Measurements from ENCODE around the gene POLA1.
A peak's percentile ranks its signal among the peaks of the same experiment; 100 is the strongest.
"Not testable (repeated sequence)": the region's sequence is repeated elsewhere in the genome, so short reads cannot be mapped to it uniquely, and the experiment has no call there.

Gene POLA1, protein sequence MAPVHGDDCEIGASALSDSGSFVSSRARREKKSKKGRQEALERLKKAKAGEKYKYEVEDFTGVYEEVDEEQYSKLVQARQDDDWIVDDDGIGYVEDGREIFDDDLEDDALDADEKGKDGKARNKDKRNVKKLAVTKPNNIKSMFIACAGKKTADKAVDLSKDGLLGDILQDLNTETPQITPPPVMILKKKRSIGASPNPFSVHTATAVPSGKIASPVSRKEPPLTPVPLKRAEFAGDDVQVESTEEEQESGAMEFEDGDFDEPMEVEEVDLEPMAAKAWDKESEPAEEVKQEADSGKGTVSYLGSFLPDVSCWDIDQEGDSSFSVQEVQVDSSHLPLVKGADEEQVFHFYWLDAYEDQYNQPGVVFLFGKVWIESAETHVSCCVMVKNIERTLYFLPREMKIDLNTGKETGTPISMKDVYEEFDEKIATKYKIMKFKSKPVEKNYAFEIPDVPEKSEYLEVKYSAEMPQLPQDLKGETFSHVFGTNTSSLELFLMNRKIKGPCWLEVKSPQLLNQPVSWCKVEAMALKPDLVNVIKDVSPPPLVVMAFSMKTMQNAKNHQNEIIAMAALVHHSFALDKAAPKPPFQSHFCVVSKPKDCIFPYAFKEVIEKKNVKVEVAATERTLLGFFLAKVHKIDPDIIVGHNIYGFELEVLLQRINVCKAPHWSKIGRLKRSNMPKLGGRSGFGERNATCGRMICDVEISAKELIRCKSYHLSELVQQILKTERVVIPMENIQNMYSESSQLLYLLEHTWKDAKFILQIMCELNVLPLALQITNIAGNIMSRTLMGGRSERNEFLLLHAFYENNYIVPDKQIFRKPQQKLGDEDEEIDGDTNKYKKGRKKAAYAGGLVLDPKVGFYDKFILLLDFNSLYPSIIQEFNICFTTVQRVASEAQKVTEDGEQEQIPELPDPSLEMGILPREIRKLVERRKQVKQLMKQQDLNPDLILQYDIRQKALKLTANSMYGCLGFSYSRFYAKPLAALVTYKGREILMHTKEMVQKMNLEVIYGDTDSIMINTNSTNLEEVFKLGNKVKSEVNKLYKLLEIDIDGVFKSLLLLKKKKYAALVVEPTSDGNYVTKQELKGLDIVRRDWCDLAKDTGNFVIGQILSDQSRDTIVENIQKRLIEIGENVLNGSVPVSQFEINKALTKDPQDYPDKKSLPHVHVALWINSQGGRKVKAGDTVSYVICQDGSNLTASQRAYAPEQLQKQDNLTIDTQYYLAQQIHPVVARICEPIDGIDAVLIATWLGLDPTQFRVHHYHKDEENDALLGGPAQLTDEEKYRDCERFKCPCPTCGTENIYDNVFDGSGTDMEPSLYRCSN (N-terminal part only)

DNA sequence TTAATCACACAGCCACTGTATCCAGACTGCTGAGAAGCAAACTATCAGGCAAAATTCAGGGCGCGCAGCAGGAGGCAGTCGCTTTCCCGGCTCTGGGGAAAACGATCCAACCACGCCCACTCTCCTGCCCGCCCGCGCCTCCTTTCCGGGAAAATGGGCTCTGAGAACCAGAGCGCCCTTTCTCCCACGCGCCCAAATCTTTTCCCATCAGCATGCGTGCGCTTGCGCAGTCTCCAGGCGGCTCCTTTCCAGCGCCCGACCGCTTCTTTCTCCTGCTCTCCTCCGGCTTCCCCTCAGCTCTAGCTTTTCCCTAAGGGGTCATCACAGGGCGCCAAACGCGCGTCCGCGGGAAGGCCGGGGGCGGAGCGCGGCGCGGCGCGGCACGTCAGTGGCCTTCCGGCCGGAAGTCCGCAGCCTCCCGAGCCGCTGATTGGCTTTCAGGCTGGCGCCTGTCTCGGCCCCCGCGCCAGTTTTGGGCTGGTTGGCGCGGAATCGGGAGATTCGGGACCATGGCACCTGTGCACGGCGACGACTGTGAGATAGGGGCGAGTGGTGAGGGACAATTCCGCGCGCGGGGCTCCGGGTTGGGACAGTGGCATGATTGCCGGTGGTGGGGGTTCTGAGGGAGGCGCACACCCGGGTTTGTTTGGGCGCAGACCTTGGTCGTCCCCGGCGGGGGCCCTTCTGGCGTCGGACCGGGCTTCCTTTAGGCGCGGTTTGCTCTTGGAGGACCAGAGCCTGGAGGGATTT lies at the start of gene POLA1:
Gene POLA1 (plus strand): TSS at position 466 of the 750 bp plus-strand sequence. CDS start 44 bp downstream, at position 510.
- DNase-seq = peak; percentile 91

DNA sequence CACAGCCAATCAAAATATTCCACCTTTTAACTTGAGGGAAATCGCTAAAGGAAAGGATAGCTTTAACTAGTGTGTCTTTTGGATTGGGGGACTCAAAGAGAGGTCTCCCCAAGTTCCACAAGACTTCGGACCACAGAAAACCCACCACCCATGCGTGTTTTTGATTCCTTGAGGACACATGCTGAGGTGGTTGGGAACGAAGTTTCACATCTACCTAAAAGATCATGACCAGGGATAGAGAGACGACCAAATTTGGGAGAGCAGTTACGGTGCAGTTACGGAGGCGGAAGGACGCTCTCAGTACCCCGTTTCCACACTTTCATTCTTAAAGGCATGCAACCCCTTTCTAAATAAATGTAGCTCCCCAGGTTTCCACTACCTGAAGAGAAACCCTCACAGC lies 47.7 kb upstream of the POLA1 start:
- no peak for DNase-seq

DNA sequence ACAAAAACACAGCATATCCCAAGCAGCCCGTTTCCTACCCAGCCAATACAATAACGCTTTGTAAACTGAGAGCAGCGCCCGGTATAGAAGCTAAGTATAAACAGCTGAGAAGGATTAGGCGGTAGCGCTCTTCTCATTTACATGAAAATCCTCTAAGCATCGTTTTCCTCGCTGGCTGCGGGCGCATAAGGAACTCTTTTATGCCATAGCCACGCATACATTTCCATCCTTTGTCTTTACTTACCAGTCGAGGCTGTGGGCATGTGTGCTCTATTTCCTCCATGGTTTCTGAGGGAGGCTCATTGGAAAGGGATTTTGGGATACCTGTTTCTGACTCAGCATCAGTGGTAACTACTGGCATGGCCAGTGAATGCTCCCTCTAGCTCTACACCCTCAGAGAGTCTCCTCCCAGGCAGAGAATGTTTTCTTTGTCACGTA lies 47.0 kb upstream of the POLA1 start:
- no peak for DNase-seq

DNA sequence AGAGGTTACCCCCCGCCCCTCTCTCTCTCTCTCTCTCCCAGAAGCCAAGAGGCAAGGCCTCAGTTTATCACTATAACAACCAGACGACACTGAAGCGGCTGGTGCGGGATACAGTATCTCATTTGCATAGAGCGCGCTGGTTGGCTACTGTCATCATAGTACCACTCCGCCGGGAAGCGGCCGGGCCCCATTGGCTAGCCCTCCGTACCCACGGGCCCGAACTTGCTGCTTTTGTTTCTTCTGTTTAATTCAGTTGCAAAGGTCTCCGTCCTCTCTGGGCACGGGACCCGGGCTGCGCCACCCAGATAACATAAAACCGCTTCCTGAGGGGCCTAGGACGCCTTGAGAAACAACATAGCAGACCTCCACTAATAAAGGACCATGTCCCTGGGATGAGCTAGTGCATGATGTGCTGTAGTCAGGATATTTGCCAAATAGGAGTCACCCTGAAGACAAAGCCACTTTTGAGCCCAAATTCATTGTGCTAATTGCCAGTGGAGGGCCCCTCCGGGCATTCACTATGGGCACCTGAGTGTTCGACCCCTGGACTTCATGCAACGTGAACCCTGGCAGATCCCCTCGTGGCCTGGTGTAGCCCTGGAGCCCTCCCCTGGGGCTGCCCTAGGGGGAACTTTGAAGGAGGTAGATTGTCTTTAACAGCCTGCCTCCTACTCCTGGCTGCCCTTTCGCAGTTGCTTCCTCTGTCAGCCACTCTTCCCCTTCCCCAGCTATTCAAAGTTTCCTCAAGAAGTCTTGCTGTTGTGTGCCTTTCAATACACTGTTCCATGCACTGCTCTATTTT lies 46.3 kb upstream of the POLA1 start, which contains the start of gene PCYT1B:
Gene PCYT1B (minus strand): TSS at position 91 of the 802 bp plus-strand sequence. CDS start 242 bp downstream, outside the sequence.
- peak; percentile 74 for DNase-seq

DNA sequence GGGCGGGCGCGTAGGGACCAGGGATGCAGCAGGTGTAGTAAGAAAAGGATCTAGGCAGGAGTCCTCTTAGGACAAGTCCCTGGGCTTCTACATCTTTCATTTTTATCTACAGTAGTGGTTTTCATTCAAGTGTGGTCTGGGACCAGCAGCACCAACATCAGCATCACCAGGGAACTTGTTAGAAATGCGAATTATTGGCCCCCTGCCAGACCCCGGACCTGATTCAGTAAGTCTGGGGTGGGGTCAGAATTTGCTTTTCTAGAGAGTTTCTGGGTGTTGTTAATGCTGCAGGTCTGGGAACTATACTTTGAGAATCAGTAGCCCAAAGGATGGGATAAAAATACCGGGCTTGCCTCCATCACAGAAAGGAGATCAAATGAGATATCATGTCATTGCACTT lies 45.2 kb upstream of the POLA1 start:
- DNase-seq = no peak

DNA sequence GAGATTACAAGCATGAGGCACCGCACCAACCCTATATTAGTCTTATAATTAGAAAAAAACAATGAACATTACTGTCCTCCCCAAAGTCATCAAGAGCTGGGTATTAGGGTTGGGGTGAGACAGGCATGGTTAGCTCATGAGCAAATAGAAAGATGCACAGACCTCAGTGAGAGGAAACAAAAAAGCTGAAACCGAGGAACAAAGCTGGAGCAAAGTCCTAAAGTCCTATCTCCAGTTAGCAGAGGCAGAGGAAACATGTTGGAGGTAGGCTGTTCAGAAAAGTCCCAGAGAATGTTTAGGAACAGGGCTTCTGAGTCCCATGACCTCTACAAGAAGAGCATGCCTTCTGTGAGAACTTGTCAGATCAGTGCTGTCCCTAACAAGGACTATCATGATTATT lies 41.9 kb upstream of the POLA1 start:
- no peak for DNase-seq

DNA sequence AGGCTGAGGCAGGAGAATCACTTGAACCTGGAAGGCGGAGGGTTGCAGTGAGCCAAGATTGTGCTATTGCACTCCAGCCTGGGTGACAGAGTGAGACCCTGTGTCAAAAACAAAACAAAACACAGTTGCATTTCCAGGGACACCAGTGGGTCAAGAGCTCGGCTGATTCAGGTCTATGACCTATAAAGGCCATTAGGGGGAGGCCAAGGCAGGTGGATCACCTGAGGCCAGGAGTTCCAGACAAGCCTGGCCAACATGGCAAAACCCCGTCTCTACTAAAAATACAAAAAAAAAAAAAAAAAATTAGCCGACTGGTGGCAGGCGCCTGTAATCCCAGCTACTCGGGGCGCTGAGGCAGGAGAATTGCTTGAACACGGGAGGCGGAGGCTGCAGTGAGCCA lies 38.0 kb upstream of the POLA1 start:
- DNase-seq = not testable (repeated sequence)

DNA sequence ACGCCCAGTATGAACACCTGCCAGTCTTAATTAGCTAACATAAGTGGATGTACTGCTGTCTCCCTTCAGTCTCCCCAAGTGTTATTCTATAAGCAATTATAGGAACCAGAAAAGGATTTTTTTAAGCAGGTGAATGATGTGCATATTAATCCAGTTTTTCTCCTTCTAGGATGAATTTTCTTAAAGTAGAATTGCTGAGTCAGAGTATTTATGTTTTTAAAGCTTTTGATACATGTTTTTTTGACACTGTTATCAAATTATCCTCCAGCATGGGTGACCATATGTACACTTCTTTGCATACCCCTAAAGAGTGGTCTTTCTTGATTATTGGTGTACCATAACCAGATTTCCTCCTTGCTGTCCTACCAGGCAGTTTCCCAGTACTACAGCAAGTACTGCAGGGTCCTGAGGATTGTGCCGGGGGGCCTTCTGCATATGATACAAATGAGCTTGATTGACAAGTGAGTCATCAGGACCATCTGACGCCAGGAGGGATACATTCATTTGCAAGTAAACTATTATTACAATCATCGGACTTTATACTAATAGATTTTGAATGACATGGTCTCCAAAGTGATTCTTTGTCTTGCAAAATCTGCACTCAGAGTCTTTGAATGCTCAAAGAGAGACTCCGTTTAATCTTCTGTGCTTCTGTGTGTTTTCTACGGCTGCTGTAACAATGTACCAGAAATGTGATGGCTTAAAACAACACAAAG lies 35.9 kb upstream of the POLA1 start:
- DNase-seq = no peak

DNA sequence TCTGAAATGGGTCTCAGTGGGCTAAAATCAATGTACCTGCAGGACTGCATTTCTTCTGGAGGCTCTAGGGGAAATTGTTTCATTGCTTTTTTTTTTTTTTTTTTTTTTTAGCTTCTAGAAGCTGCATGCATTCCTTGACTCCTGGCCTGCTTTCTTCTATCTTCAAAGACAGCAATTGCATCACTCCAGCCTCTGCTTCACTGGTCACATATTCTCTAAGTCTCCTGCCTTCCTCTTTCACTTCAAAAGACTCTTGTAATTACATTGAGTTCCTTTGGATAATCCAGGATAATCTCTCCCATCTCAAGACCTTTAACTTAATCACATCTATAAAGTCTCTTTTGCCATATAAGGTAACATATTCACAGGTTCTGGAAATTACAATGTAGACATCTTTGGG lies 35.3 kb upstream of the POLA1 start:
- DNase-seq = no peak

DNA sequence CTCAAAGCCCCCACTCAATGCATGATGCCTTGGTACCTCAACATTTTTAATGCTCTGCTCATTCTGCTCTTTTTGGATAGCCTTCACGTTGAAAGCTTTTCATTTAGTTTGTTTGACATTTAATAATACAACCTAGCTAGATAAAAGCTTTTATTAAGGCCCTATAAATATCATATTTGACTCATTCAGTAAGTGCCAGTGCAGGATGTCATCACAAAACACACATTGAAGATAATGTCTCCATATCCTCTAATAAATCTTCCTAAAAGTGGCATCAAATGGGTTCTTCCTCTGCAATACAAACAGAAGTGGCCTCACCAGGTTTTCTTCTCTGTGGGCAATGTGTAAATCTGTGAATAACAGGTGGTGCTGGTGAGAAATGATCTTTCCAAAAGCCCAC lies 34.6 kb upstream of the POLA1 start:
- no peak for DNase-seq

DNA sequence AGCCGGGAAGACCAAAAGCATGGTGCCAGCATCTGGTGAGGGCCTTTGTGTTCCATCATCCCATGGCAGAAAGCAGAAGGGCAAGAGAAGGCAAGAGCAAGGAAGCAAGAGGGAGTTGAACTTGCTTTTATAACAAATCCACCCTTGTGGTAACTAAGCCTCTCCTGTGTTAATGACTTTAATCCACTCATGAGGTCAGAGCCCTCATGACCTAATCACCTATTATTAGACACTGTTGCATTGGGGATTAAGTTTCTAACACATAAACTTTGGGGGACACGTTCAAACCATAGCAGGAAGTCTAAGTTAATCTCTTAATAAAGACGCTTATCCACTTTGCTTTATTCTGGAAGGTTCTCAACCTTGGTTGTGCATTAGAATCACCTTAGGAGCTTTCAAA lies 34.1 kb upstream of the POLA1 start:
- no peak for DNase-seq

DNA sequence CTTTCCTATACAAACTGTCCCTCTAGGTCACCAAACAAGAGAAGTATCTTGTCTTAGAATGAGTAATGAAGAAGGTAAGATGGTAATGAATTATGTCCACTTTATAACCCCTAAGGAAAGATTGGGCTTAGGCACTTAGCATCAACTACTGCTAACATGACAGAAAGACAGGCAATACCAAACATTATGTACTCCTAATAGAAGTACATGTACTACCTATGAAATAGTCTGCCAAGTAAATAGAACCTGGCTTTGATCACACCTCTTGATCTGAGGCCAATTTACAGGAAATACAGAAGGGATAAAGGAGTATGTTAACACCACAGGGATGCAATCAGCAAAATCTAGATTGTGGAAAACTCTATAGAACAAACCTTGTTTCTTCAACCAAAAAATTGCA lies 32.4 kb upstream of the POLA1 start:
- DNase-seq = no peak

DNA sequence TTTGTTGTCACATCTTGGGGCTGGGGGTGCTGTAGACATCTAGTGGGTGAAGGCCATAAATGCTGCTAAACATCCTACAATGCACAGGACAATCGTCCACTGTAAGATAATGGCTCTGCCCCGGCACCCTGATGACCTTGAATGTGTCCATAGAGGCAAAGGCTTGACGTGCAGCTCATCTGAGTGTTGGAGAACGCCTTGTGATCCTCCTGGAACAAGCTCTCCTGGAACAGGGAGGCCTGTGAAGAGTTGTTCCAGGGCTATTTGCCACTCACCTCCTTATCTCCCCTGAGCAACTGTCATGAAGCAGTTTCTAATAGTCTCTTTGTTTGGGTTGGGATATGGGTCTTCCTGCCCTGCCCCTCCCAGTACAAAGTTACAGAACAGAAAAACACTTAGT lies 31.4 kb upstream of the POLA1 start:
- no peak for DNase-seq

DNA sequence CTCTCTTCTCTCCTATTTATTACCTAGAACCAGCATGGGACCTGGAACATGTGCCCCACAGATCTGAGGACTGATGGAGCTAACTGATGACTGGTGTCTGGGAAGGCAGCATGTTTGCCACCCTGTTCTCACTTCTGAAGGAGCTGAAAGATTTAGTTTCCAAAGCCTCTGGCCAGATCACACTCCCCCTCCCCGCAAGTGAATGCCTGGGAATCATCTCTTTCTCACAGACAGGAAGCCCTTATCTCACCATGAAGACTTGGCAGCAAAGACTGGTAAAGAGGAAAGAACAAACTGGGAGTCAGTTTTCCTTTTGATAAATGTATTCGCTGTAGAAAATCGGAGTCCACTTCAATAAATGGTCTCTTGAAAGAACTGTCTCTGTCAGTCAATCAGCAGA lies 25.6 kb upstream of the POLA1 start:
- DNase-seq = no peak

DNA sequence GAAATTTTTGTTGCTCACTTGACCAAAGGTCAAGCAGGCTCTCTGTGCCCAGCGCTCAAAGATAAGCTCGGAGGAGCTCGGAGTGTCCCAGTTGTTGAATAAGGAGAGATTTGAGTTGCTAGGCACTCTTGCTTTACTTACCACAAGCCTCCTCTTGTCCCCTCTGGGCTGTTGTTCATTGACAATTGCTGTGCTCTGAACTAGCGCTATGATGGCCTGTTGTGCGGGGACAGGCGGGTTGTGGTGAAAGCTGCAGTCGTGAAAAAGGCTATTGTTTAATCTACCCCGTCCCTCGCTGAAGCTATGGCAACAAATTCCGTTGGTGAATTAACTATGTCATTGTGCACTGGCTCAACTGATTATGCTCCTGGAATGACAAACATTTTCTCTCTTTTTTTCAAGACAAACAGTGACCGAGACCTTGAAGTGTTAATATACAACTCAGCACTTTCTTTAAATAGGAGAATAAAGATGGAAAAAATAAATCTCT lies 21.0 kb upstream of the POLA1 start:
- no peak for DNase-seq

DNA sequence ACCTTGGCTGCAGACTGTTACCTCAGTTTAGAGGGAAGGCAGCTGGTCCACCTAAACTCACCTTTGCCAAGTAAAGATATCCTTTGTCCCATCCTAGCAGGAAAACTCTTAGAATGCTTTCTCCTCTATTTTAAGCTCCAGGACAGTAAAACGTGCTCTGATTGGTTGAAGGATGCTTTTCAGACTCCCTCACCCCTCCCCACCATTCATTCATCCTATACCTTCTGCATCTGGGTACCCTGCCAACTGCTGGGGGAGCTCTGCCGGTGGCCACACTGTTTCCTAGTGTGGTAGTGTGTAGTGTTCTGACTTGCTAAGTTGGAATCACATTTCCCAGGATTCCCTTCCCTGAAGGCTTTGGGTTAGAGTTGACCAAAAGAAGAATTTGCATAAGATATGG lies 20.3 kb upstream of the POLA1 start:
- no peak for DNase-seq

DNA sequence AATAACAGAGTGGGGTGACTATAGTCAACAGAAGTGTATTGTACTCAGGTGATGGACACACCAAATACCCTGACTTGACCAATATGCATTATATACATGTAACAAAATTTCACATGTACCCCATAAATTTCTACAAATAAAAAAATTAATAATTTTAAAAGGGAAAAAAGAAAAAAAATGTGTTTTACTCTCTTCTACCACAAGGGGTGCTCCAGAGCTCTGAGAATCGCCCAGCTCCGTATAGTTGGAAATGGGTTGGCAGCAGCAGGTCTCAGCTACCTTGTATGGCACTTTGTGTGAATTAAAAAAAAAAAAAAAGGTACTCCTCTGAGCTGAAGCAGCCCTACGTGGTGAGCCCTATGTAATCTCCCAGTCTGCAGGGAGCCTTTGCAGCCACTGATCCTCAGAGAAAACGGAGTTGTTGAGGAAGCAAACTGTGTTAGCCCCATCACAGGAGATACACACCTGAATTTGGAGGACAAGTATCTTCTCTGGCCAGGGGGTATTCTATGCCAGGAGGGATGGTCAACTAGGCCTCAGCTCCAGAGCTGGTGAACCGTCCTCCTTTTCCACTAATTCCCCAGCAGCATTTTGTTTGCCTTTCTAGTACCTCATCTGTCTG lies 17.2 kb upstream of the POLA1 start:
- DNase-seq = no peak

DNA sequence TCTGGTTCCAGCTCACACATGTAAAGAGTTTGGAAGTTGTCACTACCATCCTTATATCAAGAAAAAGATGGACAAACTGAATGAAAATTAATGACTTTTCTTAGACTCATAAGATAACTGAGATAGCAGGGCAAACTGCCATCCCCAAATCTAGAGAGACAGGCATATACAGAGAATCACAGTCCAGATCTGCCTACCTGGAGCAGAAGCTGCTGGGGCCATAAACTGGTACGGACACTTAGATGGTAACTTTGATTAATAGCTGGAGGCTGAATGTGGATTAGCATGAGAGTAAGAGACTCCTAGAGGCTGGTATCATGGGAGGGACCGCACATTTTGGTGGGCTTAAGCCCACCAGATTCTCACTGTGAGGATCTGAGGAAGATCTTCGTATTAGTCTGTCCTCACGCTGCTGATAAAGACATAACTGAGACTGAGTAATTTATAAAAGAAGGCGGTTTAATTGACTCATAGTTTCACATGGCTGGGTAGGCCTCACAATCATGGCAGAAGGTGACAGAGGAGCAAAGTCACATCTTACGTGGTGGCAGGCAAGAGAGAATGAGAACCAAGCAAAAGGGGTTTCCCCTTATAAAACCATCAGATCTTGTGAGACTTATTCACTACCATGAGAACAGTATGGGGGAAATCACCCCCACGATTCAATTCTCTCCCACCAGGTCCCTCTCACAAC lies 10.8 kb upstream of the POLA1 start:
- DNase-seq = no peak

DNA sequence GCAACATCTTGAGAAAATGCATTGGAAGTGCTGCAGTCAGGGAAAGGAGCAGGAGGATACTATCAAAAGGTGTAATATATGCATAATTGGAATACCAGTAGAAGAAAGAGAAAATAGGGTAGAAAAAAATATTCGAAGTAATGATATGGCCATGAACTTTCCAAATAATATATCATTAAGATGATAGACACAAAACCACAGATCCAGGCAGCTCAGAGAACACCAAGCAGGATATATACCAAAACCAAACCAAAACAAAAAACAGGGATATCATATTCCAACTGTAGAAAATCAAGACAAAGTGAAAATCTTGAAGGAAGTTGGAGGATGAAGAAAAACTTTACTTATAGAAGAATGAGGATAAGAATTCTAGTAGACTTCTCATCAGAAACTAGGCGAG lies 9.7 kb upstream of the POLA1 start:
- DNase-seq = no peak

Data from NCI-H774 (cell line).